ENCODE data around the gene SMC1B. TPM values are rescaled to one million over a fixed set of nuclear protein-coding genes. Genes with fewer than 3 reads are reported as not detected.

The SMC1B gene
- total RNA-seq, 1 experiment from 2014 or later = 0.10 TPM

GRCh38 chr22:45434981-45435380 is 21.6 kb upstream of the SMC1B start:
- BruUV-seq (replicated peaks) = no TSS peak
- Histone ChIP-seq H3K27me3 (ENCODE audit: control insufficient read depth, insufficient read depth, low read length) (no peaks in the 10 kb centered on the region), H3K4me3 (ENCODE audit: low read depth in 2 of 2, low read length in 2 of 2) (no peak overlapping the region), H3K36me3 (ENCODE audit: control insufficient read depth, insufficient read depth, low read length) (no peaks in the 10 kb centered on the region), H3K27ac (ENCODE audit: low read length) (no peak overlapping the region), H3K4me1 (ENCODE audit: control insufficient read depth, insufficient read depth, low read length) (no peaks in the 10 kb centered on the region), H3K9me3 (ENCODE audit: control insufficient read depth, insufficient read depth, low read depth, low read length) (no peaks in the 10 kb centered on the region)
- ChIA-PET POLR2A (no interaction called here), CTCF (no interaction called here)
- in situ Hi-C loops (cut with HindIII; ENCODE audit: low pct_unique_long_range_greater_than_20kb, low sequenced_read_pairs) = no loop called here
- DNase-seq (ENCODE audit: low read depth, low spot score) (no peak), ATAC-seq (no peak)
- no peak for TF ChIP-seq SIN3A (IDR thresholded peaks at IDR 0.05; ENCODE audit: borderline replicate concordance, insufficient read depth, low read depth, low read length)
- TF ChIP-seq POLR2AphosphoS5 (IDR thresholded peaks at IDR 0.05; ENCODE audit: low read depth, low read length) = no peak
- no peak for TF ChIP-seq TCF7L2 (IDR thresholded peaks at IDR 0.05; ENCODE audit: low read depth, low read length)
- intact Hi-C loops (cut with micrococcal nuclease; ENCODE audit: unreplicated experiment) = loop anchor here (1.0 kb wide), 1 partner anchor 166 kb away; no protein-coding TSS in a partner anchor

GRCh38 chr22:45430871-45431270 is 17.5 kb upstream of the SMC1B start:
- BruUV-seq (replicated peaks) = no TSS peak

More at GRCh38 chr22:45430871-45431270, 17.5 kb upstream of the SMC1B start:
- no peak for ATAC-seq
- POLR2A ChIA-PET = no interaction called here
- no peak for TF ChIP-seq REST (IDR thresholded peaks at IDR 0.05; ENCODE audit: insufficient read depth in 1 of 2, low read depth in 2 of 2, low read length in 1 of 2)
- no peak for TF ChIP-seq CTCF (IDR thresholded peaks at IDR 0.05)
- TF ChIP-seq TCF7L2 (IDR thresholded peaks at IDR 0.05; ENCODE audit: low read depth, low read length) = no peak
- TF ChIP-seq POLR2AphosphoS5 (IDR thresholded peaks at IDR 0.05; ENCODE audit: low read depth, low read length) = no peak
- no peak for TF ChIP-seq SIN3A (IDR thresholded peaks at IDR 0.05; ENCODE audit: borderline replicate concordance, insufficient read depth, low read depth, low read length)
- H3K27me3 ChIP-seq (ENCODE audit: control insufficient read depth, insufficient read depth, low read length) = no peaks in the 10 kb centered on the region
- H3K36me3 ChIP-seq (ENCODE audit: control insufficient read depth, insufficient read depth, low read length) = no peaks in the 10 kb centered on the region
- in situ Hi-C loops (cut with HindIII; ENCODE audit: low pct_unique_long_range_greater_than_20kb, low sequenced_read_pairs) (no loop called here), intact Hi-C loops (cut with micrococcal nuclease; ENCODE audit: unreplicated experiment) (no loop called here)
- no peak overlapping the region for H3K4me3 ChIP-seq (ENCODE audit: low read depth in 2 of 2, low read length in 2 of 2)
- DNase-seq (ENCODE audit: low read depth, low spot score) = no peak
- H3K9me3 ChIP-seq (ENCODE audit: control insufficient read depth, insufficient read depth, low read depth, low read length) = no peaks in the 10 kb centered on the region
- CTCF ChIA-PET = no interaction called here
- no peak overlapping the region for H3K27ac ChIP-seq (ENCODE audit: low read length)
- no peaks in the 10 kb centered on the region for H3K4me1 ChIP-seq (ENCODE audit: control insufficient read depth, insufficient read depth, low read length)
